Measurements from ENCODE around the gene TMBIM6.
"Not testable (repeated sequence)": the region's sequence is repeated elsewhere in the genome, so short reads cannot be mapped to it uniquely, and the experiment has no call there.

Gene TMBIM6

DNA sequence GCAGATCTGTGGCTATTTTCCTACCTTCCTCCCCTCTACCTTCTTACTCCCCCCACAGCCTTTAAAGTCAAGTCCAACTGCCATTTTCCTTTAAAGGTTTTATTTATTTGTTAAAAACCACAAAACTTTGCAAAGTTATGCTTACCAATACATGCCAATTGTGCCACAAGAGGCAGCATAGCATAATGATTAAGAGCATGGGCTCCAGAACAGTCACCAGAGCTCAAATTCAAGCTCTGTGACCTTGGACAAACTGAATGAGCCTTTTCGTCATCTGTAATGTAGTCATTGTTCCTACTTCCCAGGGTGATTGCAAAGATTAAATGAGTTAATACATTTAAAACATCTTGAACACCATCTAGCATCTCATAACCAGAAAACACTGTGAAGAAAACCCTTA, 21.1 kb upstream of the TMBIM6 start:
- Histone ChIP-seq H3K36me3 (ENCODE audit: insufficient read depth) (no peaks in the 10 kb centered on the region), H3K27ac (no peak overlapping the region), H3K9ac (no peak overlapping the region), H3K27me3 (ENCODE audit: insufficient read depth, low read depth) (no peaks in the 10 kb centered on the region), H3K79me2 (ENCODE audit: insufficient read depth, low read depth) (no peaks in the 10 kb centered on the region), H3K4me2 (no peak overlapping the region), H3K4me3 (IDR thresholded peaks at IDR 0.05; ENCODE audit: insufficient read depth, low read depth, low read length) (no peak overlapping the region), H4K20me1 (ENCODE audit: insufficient read depth) (no peaks in the 10 kb centered on the region), H3K4me1 (ENCODE audit: low read depth, poor library complexity, severe bottlenecking) (no peaks in the 10 kb centered on the region), H2AFZ (ENCODE audit: low read depth) (no peak overlapping the region)
- TF ChIP-seq, protein P1, sequence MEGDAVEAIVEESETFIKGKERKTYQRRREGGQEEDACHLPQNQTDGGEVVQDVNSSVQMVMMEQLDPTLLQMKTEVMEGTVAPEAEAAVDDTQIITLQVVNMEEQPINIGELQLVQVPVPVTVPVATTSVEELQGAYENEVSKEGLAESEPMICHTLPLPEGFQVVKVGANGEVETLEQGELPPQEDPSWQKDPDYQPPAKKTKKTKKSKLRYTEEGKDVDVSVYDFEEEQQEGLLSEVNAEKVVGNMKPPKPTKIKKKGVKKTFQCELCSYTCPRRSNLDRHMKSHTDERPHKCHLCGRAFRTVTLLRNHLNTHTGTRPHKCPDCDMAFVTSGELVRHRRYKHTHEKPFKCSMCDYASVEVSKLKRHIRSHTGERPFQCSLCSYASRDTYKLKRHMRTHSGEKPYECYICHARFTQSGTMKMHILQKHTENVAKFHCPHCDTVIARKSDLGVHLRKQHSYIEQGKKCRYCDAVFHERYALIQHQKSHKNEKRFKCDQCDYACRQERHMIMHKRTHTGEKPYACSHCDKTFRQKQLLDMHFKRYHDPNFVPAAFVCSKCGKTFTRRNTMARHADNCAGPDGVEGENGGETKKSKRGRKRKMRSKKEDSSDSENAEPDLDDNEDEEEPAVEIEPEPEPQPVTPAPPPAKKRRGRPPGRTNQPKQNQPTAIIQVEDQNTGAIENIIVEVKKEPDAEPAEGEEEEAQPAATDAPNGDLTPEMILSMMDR (conservative IDR thresholded peaks at IDR 0.05; ENCODE audit: low read depth, low read length): no peak

DNA sequence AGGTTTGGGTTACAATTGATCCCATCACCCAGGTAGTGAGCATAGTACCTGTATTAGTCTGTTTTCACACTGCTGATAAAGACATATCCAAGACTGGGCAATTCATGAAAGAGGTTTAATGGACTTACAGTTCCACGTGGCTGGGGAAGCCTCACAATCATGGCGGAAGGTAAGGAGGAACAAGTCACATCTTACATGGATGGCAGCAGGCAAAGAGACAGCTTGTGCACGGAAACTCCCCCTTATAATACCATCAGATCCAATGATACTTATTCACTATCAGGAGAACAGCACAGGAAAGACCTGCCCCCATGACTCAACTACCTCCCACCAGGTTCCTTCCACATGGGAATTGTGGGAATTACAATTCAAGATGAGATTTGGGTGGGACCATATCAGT, 20.0 kb upstream of the TMBIM6 start:
- not testable (repeated sequence) for H3K4me2 ChIP-seq; H3K4me1 ChIP-seq (ENCODE audit: low read depth, poor library complexity, severe bottlenecking); H3K27me3 ChIP-seq (ENCODE audit: insufficient read depth, low read depth); H3K4me3 ChIP-seq (IDR thresholded peaks at IDR 0.05; ENCODE audit: insufficient read depth, low read depth, low read length); H3K36me3 ChIP-seq (ENCODE audit: insufficient read depth); H3K9ac ChIP-seq; H4K20me1 ChIP-seq (ENCODE audit: insufficient read depth); H3K27ac ChIP-seq; H3K79me2 ChIP-seq (ENCODE audit: insufficient read depth, low read depth); H2AFZ ChIP-seq (ENCODE audit: low read depth)

DNA sequence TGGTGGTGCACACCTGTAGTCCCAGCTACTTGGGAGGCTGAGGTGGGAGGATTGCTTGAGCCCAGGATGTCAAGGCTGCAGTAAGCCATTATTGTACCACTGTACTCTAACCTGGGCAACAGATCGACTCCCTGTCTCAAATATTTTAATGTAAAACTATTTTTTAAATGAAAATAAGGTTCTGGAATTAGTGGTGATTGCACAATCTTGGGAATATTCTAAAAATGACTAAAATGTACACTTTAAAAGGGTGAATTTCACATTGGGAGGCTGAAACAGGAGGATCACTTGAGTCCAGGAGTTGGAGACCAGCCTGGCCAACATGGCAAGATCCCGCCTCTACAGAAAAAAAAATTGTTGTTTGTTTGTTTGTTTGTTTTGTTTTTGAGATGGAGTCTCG, 12.9 kb upstream of the TMBIM6 start:
- Histone ChIP-seq H3K27ac (no peak overlapping the region), H4K20me1 (ENCODE audit: insufficient read depth) (no peaks in the 10 kb centered on the region), H3K4me1 (ENCODE audit: low read depth, poor library complexity, severe bottlenecking) (no peaks in the 10 kb centered on the region), H3K27me3 (ENCODE audit: insufficient read depth, low read depth) (no peaks in the 10 kb centered on the region), H2AFZ (ENCODE audit: low read depth) (no peak overlapping the region), H3K79me2 (ENCODE audit: insufficient read depth, low read depth) (no peaks in the 10 kb centered on the region), H3K36me3 (ENCODE audit: insufficient read depth) (no peaks in the 10 kb centered on the region), H3K4me3 (IDR thresholded peaks at IDR 0.05; ENCODE audit: insufficient read depth, low read depth, low read length) (no peak overlapping the region), H3K4me2 (no peak overlapping the region), H3K9ac (no peak overlapping the region)
- TF ChIP-seq, protein P1 (conservative IDR thresholded peaks at IDR 0.05; ENCODE audit: low read depth, low read length): no peak

DNA sequence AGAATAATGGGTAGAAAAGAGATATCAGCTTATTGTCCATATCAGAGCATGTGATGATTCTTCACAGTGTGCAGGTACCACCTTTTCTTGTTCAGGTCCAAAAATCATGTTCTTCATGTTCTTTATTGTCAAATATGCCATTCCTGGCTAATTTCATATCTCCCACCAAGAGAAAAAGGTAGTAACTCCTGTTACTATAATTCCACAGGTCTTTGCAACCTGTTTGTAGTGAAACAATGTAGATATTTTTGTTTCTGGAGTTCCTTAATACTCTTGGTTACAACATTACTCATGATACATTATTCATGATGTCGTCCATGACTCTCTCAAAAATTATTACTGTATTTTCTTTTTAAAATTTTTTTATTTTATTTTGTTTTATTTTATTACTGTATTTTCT, 11.3 kb upstream of the TMBIM6 start:
- H3K27me3 ChIP-seq (ENCODE audit: insufficient read depth, low read depth): no peaks in the 10 kb centered on the region
- H3K4me1 ChIP-seq (ENCODE audit: low read depth, poor library complexity, severe bottlenecking): no peaks in the 10 kb centered on the region
- no peak overlapping the region for H3K4me2 ChIP-seq
- TF ChIP-seq, protein P1 (conservative IDR thresholded peaks at IDR 0.05; ENCODE audit: low read depth, low read length): no peak
- no peak overlapping the region for H3K4me3 ChIP-seq (IDR thresholded peaks at IDR 0.05; ENCODE audit: insufficient read depth, low read depth, low read length)
- H3K79me2 ChIP-seq (ENCODE audit: insufficient read depth, low read depth): no peaks in the 10 kb centered on the region
- no peaks in the 10 kb centered on the region for H4K20me1 ChIP-seq (ENCODE audit: insufficient read depth)
- H3K9ac ChIP-seq: no peak overlapping the region
- no peaks in the 10 kb centered on the region for H3K36me3 ChIP-seq (ENCODE audit: insufficient read depth)
- no peak overlapping the region for H2AFZ ChIP-seq (ENCODE audit: low read depth)
- H3K27ac ChIP-seq: no peak overlapping the region

DNA sequence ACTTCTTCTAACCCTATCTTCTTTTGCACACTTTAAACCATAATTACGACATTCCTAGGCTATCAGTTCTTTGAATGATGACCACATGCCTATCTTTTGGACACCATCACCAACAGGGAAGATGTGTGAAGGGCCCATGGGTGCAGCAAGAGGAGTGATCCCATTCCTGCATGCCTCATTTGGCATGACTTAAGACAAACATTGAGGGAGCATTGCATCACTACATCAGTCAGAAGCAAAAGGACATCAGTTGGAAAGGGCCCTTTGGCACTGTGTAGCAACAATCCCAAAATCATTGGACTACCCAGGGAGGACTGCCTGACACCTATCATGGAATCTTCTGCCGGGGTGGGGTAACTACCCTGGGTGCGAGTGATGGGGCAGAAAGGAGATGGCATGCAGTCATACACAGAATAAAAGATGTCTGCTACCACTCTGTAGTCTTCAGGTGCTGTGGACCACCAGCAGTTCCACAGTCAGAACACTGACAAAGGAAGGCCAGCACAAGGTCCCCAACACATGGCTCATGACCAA, 10.7 kb upstream of the TMBIM6 start:
- TF ChIP-seq, protein P1 (conservative IDR thresholded peaks at IDR 0.05; ENCODE audit: low read depth, low read length): no peak
- Histone ChIP-seq H3K4me3 (IDR thresholded peaks at IDR 0.05; ENCODE audit: insufficient read depth, low read depth, low read length) (no peak overlapping the region), H3K4me1 (ENCODE audit: low read depth, poor library complexity, severe bottlenecking) (no peaks in the 10 kb centered on the region), H3K79me2 (ENCODE audit: insufficient read depth, low read depth) (no peaks in the 10 kb centered on the region), H2AFZ (ENCODE audit: low read depth) (no peak overlapping the region), H4K20me1 (ENCODE audit: insufficient read depth) (no peaks in the 10 kb centered on the region), H3K27me3 (ENCODE audit: insufficient read depth, low read depth) (no peaks in the 10 kb centered on the region), H3K4me2 (no peak overlapping the region), H3K36me3 (ENCODE audit: insufficient read depth) (no peaks in the 10 kb centered on the region), H3K9ac (no peak overlapping the region), H3K27ac (no peak overlapping the region)

Data from KMS-11 (cell line).